ENCODE measurements around the gene ARID1B.

The ARID1B gene

DNA sequence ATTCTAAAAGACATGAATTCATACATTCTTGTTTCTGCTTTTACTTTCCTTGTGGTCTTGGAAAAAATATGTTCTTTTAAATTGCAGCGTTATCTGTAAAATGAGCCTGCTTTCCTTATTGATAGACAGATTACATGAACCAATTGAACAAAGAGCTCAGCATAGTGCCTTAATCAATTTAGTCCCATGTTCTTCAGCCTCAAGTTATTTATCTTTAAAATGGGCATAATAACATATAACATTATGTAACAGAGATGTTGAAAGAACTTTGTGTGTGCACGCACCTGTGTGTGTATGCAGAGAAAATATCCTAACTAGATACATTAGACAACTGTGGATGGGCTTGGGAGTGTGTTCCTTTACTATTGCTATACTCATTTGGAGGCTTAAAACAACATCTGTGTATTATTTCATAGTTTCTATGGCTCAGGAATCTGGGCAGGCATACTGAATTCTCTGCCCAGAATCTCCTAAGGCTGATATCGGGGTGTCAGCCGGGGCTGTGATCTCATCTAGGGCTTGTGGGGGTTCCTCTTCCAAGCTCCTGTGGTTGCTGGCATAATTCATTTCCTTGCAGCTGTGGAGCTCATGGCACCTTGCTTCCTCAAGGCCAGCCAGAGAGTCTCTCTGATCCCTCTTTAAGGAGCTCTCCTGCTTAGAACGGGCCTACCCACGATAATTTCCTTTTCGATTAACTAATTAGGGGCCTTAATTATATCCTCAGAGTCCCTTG lies 194.1 kb downstream of the ARID1B start:
- CTCF ChIA-PET = no interaction called here
- no peak for DNase-seq (ENCODE audit: extremely low spot score)
- POLR2A ChIA-PET = no interaction called here
- TF ChIP-seq CTCF (IDR thresholded peaks at IDR 0.05; ENCODE audit: control extremely low read depth, extremely low read depth, low read depth, missing control alignments) = no peak

DNA sequence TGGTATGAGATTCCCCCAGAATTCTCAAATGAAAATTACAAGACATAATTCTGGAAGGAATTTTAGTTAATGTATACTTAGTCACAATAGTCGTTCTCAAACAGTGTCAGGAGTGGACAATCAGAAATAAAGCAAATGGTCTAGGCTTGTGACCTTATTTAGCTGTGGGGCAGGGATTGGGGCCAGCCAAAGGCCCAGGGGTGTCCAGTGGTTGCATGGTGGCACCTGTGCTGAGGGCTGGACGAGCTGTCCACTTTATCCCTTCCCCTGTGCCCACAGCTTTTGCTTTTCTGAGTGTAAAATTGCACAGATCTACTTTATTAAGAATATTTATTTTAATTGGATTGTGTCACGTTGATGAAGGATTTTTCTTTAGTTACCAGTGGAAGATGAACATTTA lies 195.0 kb downstream of the ARID1B start:
- DNase-seq (ENCODE audit: extremely low spot score) = no peak
- CTCF ChIA-PET = no interaction called here
- POLR2A ChIA-PET = no interaction called here

GRCh38 chr6:156974830-156975261 lies 197.7 kb downstream of the ARID1B start:
- ChIA-PET CTCF (interaction anchor here (0.8 kb wide), 1 partner anchor 55 kb away, joined by 3 read pairs; no protein-coding TSS in a partner anchor), POLR2A (no interaction called here)

More for the DNA sequence above, 195.0 kb downstream of the ARID1B start:
- TF ChIP-seq CTCF (IDR thresholded peaks at IDR 0.05; ENCODE audit: control extremely low read depth, extremely low read depth, low read depth, missing control alignments) = no peak

GRCh38 chr6:156975414-156975813 lies 198.2 kb downstream of the ARID1B start:
- CTCF ChIA-PET = no interaction called here
- no peak for TF ChIP-seq CTCF (IDR thresholded peaks at IDR 0.05; ENCODE audit: control extremely low read depth, extremely low read depth, low read depth, missing control alignments)
- POLR2A ChIA-PET = no interaction called here
- DNase-seq (ENCODE audit: extremely low spot score) = no peak

More at GRCh38 chr6:156974830-156975261, 197.7 kb downstream of the ARID1B start:
- DNase-seq (ENCODE audit: extremely low spot score) = no peak
- TF ChIP-seq CTCF (IDR thresholded peaks at IDR 0.05; ENCODE audit: control extremely low read depth, extremely low read depth, low read depth, missing control alignments) = no peak

DNA sequence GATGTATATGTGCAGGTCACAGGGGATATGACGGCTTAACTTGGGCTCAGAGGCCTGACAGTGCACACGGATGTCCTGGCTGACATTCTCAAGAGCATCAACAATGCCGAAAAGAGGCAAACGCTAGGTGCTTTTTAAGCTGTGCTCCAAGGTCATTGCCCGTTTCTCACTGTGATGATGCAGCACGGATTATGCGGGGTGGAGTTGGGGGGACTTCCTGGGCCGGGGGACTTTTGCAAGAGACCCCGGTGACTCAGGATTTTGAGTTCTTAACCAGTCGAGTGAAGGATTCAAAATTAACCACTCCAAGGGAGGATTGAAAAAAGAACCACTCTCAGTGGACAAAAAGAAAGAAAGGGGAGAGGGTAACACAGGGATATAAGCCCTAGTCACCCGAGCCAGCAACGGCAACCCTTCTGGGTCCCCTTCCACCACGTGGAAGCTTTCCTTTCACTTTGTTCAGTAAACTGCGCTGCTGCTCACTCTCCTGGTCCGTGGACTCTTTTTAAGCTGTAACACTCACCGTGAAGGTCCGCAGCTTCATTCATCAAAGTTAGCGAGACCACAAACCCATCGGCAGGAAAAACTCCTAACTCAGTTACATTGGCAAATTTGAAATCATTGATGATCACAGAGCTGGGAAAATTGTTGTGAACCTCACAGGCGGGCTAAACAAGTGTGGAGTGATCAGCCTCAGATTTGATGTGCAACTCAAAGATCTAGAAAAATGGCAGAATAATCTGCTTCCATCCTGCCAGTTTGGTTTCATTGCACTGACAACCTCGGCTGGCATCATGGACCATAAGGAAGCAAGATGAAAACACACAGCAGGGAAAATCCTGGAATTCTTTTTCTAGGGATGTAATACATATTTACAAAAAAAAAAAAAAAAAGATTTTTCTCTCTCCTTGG lies 199.3 kb downstream of the ARID1B start:
- ChIA-PET CTCF (interaction anchor here (0.9 to 1.6 kb wide), 4 partner anchors 11 to 27 kb away, joined by 3 to 4 read pairs (median 3); no protein-coding TSS in a partner anchor), POLR2A (no interaction called here)
- no peak for DNase-seq (ENCODE audit: extremely low spot score)
- TF ChIP-seq CTCF (IDR thresholded peaks at IDR 0.05; ENCODE audit: control extremely low read depth, extremely low read depth, low read depth, missing control alignments) = no peak

GRCh38 chr6:156977527-156978291 lies 200.5 kb downstream of the ARID1B start:
- ChIA-PET CTCF (interaction anchor here (0.9 to 1.6 kb wide), 4 partner anchors 9 to 26 kb away, joined by 3 to 4 read pairs (median 4); no protein-coding TSS in a partner anchor), POLR2A (no interaction called here)
- DNase-seq (ENCODE audit: extremely low spot score) = no peak
- TF ChIP-seq CTCF (IDR thresholded peaks at IDR 0.05; ENCODE audit: control extremely low read depth, extremely low read depth, low read depth, missing control alignments) = no peak

Measured in GM10248 (cell line).